K562 (cell line): ENCODE data around the gene SLC7A8. TPM values are rescaled to one million over a fixed set of nuclear protein-coding genes. Genes with fewer than 3 reads are reported as not detected.

Experiments
- CBFA2T3 ChIP-seq: fragments of 450-650 bp; IDR thresholded peaks from 2 replicates; pipeline ENCODE4 v1.6.1; 2017
- FOXK2 ChIP-seq, 2 experiments: fragments of 450-650 bp; IDR thresholded peaks in 1 of 2; conservative IDR thresholded peaks in 1 of 2; 2 replicates each; pipeline ENCODE4 v1.6.1; 2016; ENCODE audit warnings: low read depth in 2 of 2, mild to moderate bottlenecking in 1 of 2
- NCOA4 ChIP-seq: fragments of 450-650 bp; IDR thresholded peaks from 2 replicates; pipeline ENCODE4 v1.6.1; 2018; ENCODE audit warnings: mild to moderate bottlenecking; ENCODE audit not compliant: partially characterized antibody
- NR3C1 ChIP-seq: sonication (generic); formaldehyde crosslinking; IDR thresholded peaks from 2 replicates; pipeline ENCODE4 v1.8.1; 2022; ENCODE audit warnings: missing genetic modification reagents
- STAT5A ChIP-seq: IDR thresholded peaks from 2 replicates; pipeline ENCODE4 v1.6.1; 2012; ENCODE audit warnings: low read length, inconsistent platforms, borderline replicate concordance
- polyA plus RNA-seq, 8 experiments: library from polyadenylated mRNA; depleted of rRNA in 4 of 8; stranded (reverse) in 5 of 8; unstranded in 3 of 8; fragments of >200 nt; fragmentation: Nextera tagmentation in 2 of 8; fragmentation: Illumina TruSeq in 1 of 8; extraction: Ambion mirVana in 2 of 8; extraction: Trizol in 1 of 8; gene quantifications; 2 replicates each; pipeline versions ENCODE4 v1.2.1 to v1.2.3, GENCODE V29; 2011 to 2014; ENCODE audit warnings: inconsistent platforms in 1 of 8, missing spikeins in 1 of 8
- total RNA-seq, 7 experiments: library from RNA; depleted of rRNA in 6 of 7; stranded (reverse); fragments of >200 nt in 6 of 7; fragmentation: Illumina TruSeq in 2 of 7; extraction: Trizol in 2 of 7; gene quantifications; 2 replicates each; pipeline versions ENCODE4 v1.2.1 to v1.2.3, GENCODE V29; 2011 to 2021; ENCODE audit warnings: low replicate concordance in 1 of 7
- TF ChIP-seq, protein P1 (sequence below), 2 experiments: fragments of 450-650 bp; IDR thresholded peaks; 2 replicates each; pipeline ENCODE4 v1.6.1; 2016; ENCODE audit warnings: mild to moderate bottlenecking in 2 of 2, borderline replicate concordance in 1 of 2, low read depth in 1 of 2, moderate library complexity in 1 of 2
- TF ChIP-seq, protein P2 (sequence below): IDR thresholded peaks from 2 replicates; pipeline ENCODE4 v1.6.1; 2016; ENCODE audit warnings: missing genetic modification characterization, missing compliant biosample characterization
- TF ChIP-seq, protein P3 (sequence below): sonication (generic); formaldehyde crosslinking; IDR thresholded peaks from 2 replicates; pipeline ENCODE4 v1.5.0; 2020; ENCODE audit warnings: missing genetic modification reagents
- TF ChIP-seq, protein P4 (sequence below): fragments of 450-650 bp; IDR thresholded peaks from 2 replicates; pipeline ENCODE4 v1.6.1; 2016; ENCODE audit warnings: antibody characterized with exemption

The SLC7A8 gene
- total and polyA plus RNA-seq, 9 of the 15 experiments (the other 6 are each of a cell fraction or from before 2014, with no cell fraction given) = 2.0 to 33.0 (median 6.0) TPM

- TF ChIP-seq, protein P1, sequence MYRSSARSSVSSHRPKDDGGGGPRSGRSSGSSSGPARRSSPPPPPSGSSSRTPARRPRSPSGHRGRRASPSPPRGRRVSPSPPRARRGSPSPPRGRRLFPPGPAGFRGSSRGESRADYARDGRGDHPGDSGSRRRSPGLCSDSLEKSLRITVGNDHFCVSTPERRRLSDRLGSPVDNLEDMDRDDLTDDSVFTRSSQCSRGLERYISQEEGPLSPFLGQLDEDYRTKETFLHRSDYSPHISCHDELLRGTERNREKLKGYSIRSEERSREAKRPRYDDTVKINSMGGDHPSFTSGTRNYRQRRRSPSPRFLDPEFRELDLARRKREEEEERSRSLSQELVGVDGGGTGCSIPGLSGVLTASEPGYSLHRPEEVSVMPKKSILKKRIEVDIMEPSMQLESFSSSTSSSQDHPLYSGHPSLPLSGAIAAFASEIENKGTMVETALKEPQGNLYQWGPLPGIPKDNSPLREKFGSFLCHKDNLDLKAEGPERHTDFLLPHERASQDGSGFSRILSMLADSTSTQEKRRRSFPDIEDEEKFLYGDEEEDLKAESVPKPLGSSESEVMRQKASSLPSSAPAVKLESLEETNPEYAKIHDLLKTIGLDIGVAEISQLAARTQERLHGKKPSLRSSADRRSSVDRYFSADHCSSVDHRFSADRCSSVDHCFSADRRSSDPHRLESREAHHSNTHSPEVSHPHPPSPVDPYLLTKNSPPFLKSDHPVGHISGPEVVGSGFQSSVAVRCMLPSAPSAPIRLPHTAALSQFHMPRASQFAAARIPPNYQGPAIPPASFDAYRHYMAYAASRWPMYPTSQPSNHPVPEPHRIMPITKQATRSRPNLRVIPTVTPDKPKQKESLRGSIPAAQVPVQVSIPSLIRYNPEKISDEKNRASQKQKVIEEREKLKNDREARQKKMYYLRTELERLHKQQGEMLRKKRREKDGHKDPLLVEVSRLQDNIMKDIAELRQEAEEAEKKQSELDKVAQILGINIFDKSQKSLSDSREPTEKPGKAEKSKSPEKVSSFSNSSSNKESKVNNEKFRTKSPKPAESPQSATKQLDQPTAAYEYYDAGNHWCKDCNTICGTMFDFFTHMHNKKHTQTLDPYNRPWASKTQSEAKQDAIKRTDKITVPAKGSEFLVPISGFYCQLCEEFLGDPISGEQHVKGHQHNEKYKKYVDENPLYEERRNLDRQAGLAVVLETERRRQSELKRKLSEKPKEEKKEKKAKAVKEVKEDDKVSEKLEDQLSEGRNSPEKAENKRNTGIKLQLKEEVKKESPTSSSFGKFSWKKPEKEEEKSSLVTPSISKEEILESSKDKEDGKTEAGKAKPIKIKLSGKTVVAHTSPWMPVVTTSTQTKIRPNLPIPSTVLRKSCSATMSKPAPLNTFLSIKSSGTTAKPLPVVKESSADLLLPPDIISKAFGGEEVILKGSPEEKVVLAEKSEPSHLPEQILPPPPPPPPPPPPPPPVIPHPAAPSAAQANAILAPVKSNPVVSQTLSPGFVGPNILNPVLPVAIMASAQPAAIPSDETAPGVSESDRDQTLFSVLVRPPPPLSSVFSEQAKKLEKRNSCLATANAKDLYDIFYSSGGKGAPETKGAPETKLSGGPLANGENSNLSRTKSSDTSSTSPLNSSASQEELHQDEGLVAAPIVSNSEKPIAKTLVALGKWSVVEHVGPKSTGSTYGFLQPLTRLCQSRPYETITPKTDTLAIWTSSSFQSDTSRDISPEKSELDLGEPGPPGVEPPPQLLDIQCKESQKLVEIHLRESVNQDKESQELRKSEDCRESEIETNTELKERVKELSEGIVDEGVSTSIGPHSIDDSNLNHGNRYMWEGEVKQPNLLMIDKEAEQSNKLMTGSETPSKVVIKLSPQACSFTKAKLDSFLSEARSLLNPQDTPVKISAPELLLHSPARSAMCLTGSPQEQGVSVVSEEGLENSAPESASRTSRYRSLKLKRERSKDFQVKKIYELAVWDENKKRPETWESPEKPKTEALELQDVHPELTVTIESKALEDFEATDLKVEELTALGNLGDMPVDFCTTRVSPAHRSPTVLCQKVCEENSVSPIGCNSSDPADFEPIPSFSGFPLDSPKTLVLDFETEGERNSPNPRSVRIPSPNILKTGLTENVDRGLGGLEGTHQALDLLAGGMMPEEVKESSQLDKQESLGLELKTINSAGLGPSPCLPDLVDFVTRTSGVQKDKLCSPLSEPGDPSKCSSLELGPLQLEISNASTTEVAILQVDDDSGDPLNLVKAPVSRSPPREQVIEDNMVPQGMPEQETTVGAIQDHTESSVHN (IDR thresholded peaks at IDR 0.05; ENCODE audit: borderline replicate concordance in 1 of 2, low read depth in 1 of 2) = peak in 1 of 2 experiments; percentile 65; a peak in 1 of 4 replicates
- TF ChIP-seq, protein P2, sequence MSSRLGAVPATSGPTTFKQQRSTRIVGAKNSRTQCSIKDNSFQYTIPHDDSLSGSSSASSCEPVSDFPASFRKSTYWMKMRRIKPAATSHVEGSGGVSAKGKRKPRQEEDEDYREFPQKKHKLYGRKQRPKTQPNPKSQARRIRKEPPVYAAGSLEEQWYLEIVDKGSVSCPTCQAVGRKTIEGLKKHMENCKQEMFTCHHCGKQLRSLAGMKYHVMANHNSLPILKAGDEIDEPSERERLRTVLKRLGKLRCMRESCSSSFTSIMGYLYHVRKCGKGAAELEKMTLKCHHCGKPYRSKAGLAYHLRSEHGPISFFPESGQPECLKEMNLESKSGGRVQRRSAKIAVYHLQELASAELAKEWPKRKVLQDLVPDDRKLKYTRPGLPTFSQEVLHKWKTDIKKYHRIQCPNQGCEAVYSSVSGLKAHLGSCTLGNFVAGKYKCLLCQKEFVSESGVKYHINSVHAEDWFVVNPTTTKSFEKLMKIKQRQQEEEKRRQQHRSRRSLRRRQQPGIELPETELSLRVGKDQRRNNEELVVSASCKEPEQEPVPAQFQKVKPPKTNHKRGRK (tag) = peak; percentile 75
- TF ChIP-seq FOXK2 (conservative IDR thresholded peaks at IDR 0.05 in 1 of 2, IDR thresholded peaks at IDR 0.05 in 1 of 2; ENCODE audit: low read depth in 2 of 2) = peak in 1 of 2 experiments; percentile 65; a peak in 2 of 4 replicates
- TF ChIP-seq STAT5A = peak; percentile 25; the same call in 1 of the 2 replicates
- TF ChIP-seq NR3C1 = no peak
- peak; percentile 74 for TF ChIP-seq CBFA2T3
- TF ChIP-seq, protein P3, sequence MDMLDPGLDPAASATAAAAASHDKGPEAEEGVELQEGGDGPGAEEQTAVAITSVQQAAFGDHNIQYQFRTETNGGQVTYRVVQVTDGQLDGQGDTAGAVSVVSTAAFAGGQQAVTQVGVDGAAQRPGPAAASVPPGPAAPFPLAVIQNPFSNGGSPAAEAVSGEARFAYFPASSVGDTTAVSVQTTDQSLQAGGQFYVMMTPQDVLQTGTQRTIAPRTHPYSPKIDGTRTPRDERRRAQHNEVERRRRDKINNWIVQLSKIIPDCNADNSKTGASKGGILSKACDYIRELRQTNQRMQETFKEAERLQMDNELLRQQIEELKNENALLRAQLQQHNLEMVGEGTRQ (CRISPR knock-in tag) = peak; percentile 54; the same call in 1 of the 2 replicates
- TF ChIP-seq NCOA4 = no peak
- TF ChIP-seq, protein P4, sequence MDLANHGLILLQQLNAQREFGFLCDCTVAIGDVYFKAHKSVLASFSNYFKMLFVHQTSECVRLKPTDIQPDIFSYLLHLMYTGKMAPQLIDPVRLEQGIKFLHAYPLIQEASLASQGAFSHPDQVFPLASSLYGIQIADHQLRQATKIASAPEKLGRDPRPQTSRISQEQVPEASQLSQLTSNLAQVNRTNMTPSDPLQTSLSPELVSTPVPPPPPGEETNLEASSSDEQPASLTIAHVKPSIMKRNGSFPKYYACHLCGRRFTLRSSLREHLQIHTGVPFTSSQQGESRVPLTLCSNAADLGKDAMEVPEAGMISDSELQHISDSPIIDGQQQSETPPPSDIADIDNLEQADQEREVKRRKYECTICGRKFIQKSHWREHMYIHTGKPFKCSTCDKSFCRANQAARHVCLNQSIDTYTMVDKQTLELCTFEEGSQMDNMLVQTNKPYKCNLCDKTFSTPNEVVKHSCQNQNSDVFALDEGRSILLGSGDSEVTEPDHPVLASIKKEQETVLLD = peak; percentile 72; the same call in 1 of the 2 replicates
These were observed 29.3 kb downstream of the SLC7A8 start (continued) for GRCh38 chr14:23153851-23154796.
